ENCODE results near the gene TAX1BP3.

TAX1BP3 gene

GRCh38 chr17:3690094-3690715 is 21.8 kb upstream of the TAX1BP3 start:
- Histone ChIP-seq H3K27me3 (replicated peaks; ENCODE audit: control insufficient read depth, insufficient read depth, low read length) (no peaks in the 10 kb centered on the region), H3K4me3 (replicated peaks; ENCODE audit: low read depth, low read length) (no peak overlapping the region), H3K36me3 (ENCODE audit: control insufficient read depth, insufficient read depth, low read length) (peaks cover 21% of the 10 kb centered on the region)
- no peak for TF ChIP-seq CTCF (IDR thresholded peaks at IDR 0.05; ENCODE audit: insufficient read depth, low read length, poor library complexity, severe bottlenecking)
- DNase-seq (ENCODE audit: extremely low read depth, insufficient read length): no peak

GRCh38 chr17:3689262-3690093 is 21.1 kb upstream of the TAX1BP3 start:
- DNase-seq (ENCODE audit: extremely low read depth, insufficient read length): no peak
- no peak overlapping the region for H3K4me3 ChIP-seq (replicated peaks; ENCODE audit: low read depth, low read length)
- no peak for TF ChIP-seq CTCF (IDR thresholded peaks at IDR 0.05; ENCODE audit: insufficient read depth, low read length, poor library complexity, severe bottlenecking)
- no peaks in the 10 kb centered on the region for H3K27me3 ChIP-seq (replicated peaks; ENCODE audit: control insufficient read depth, insufficient read depth, low read length)
- peaks cover 23% of the 10 kb centered on the region for H3K36me3 ChIP-seq (ENCODE audit: control insufficient read depth, insufficient read depth, low read length)

DNA sequence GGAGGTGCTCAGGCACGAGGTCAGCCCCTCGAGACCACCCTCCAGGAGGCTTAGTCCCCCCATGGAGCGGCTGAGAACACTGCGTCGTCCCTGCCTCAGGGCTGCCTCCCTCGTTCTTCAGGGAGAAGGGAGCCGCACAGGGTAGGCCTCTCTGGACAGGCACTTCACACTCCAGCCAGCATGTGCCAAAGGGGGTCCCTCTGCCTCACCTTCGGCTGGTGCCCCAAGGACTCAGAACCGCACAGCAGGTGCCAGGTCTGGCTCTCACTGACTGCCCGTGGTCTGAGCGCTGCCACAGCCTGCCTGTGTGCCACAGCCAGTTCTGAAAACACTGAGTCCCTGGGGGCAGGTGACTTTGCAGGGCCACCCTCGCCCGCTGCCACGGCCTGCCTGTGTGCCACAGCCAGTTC is 20.5 kb upstream of the TAX1BP3 start:
- TF ChIP-seq CTCF (IDR thresholded peaks at IDR 0.05; ENCODE audit: insufficient read depth, low read length, poor library complexity, severe bottlenecking): no peak
- no peak overlapping the region for H3K4me3 ChIP-seq (replicated peaks; ENCODE audit: low read depth, low read length)

DNA sequence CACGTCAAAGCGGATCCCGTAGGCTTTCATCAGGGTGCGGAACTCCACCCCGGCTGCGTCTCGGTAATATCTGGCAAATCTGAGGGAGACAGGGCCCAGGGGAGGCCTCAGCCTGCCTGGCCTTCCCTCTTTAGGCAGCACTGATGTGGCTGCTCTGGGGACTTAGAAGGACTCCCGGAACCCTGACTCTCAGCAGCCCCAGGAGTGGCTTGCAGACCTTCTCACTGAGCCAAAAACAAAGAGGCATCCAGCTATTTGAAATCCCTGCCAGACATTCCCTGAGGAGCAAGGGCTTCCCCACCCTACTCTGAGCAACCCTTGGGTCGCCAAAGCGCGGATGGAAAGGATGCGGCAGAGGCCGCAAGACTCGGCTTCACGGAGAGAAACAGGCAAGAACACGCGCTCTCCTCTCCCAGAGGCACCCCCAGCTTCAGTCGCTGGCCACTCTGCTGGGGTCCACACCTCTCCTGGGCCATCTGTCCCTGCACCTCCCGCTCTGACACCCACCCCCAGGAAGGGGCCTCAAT is 19.7 kb upstream of the TAX1BP3 start:
- H3K36me3 ChIP-seq (ENCODE audit: control insufficient read depth, insufficient read depth, low read length): peaks cover 23% of the 10 kb centered on the region
- DNase-seq (ENCODE audit: extremely low read depth, insufficient read length): no peak
- no peak for TF ChIP-seq CTCF (IDR thresholded peaks at IDR 0.05; ENCODE audit: insufficient read depth, low read length, poor library complexity, severe bottlenecking)
- no peaks in the 10 kb centered on the region for H3K27me3 ChIP-seq (replicated peaks; ENCODE audit: control insufficient read depth, insufficient read depth, low read length)
- H3K4me3 ChIP-seq (replicated peaks; ENCODE audit: low read depth, low read length): no peak overlapping the region

More for the DNA sequence above, 20.5 kb upstream of the TAX1BP3 start:
- H3K36me3 ChIP-seq (ENCODE audit: control insufficient read depth, insufficient read depth, low read length): peaks cover 23% of the 10 kb centered on the region
- no peak for DNase-seq (ENCODE audit: extremely low read depth, insufficient read length)
- H3K27me3 ChIP-seq (replicated peaks; ENCODE audit: control insufficient read depth, insufficient read depth, low read length): no peaks in the 10 kb centered on the region

- peaks cover 13% of the 10 kb centered on the region for H3K36me3 ChIP-seq (ENCODE audit: control insufficient read depth, insufficient read depth, low read length)
- TF ChIP-seq CTCF (IDR thresholded peaks at IDR 0.05; ENCODE audit: insufficient read depth, low read length, poor library complexity, severe bottlenecking): no peak
- H3K4me3 ChIP-seq (replicated peaks; ENCODE audit: low read depth, low read length): no peak overlapping the region
- H3K27me3 ChIP-seq (replicated peaks; ENCODE audit: control insufficient read depth, insufficient read depth, low read length): no peaks in the 10 kb centered on the region
- DNase-seq (ENCODE audit: extremely low read depth, insufficient read length): no peak
These were observed 16.8 kb upstream of the TAX1BP3 start for GRCh38 chr17:3685174-3685573.

Measured in GM06990 (cell line).